ENCODE data around the gene DGKI. TPM values are rescaled to one million over a fixed set of nuclear protein-coding genes. Genes with fewer than 3 reads are reported as not detected.
A peak's percentile ranks its signal among the peaks of the same experiment; 100 is the strongest.

The DGKI gene
- total and polyA plus RNA-seq, 2 donors (not counting 1 experiment from before 2014, with no cell fraction given): 0.74 to 2.1 TPM

DNA sequence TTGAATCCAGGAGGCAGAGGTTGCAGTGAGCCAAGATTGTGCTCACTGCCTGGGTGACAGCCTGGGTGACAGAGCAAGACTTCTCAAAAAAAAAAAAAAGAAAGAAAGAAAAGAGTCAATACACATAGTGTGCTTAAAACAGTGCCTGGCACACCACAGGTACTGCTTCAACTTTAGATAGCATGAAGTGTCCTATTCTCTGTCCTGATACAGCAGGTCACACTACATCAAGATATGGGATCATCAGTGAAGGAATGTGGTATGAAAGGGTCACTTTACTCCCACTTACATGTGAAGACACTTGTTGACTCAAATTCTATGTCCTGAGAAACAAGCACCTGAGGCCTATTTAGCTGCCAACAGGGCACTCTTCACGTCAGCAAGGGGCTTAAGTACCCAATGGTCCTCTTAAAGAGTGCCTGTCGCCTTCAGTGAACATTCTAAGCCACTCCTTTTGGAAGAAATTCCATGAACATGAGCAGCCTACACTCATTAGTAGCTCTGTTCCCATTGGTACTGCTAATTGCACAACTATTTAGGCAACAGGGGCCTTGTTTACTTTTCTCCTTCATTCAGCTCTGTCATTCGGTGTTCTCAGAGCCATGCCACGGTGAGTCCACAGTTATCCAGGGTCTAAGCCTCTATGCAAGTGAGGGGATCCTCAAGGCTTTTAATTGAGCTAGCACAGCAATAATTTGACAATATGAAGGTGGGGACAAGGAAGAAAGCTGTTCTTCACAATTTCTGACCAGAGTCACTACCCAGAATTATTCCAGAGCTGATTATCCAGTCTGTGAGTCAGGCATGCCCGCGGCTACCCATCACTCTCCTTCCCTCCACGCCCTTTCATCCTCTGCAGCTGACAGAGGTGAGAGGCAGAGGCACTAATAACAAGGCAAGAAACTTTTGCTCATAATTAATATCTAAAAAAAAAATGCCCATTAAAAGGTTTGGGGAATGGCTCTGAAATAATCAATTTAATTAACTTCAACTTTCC lies 446.6 kb downstream of the DGKI start:
- H3K36me3 ChIP-seq (ENCODE audit: control insufficient read depth, insufficient read depth, low read length): no peaks in the 10 kb centered on the region
- peak overlapping the region; percentile 6 for H3K4me2 ChIP-seq (ENCODE audit: extremely low read depth, insufficient read depth, low read length)
- no peak overlapping the region for H3K9ac ChIP-seq (ENCODE audit: insufficient read depth, low read length)
- H3K9me3 ChIP-seq (ENCODE audit: control insufficient read depth, insufficient read depth, low read depth, low read length): no peaks in the 10 kb centered on the region
- no peaks in the 10 kb centered on the region for H4K20me1 ChIP-seq (ENCODE audit: control insufficient read depth, extremely low read depth, insufficient read depth, low read length)
- H3K79me2 ChIP-seq (ENCODE audit: control insufficient read depth, insufficient read depth, low read length): no peaks in the 10 kb centered on the region
- no peak for TF ChIP-seq EZH2 (IDR thresholded peaks at IDR 0.05; ENCODE audit: low read length, missing control alignments)
- TF ChIP-seq, protein P1, sequence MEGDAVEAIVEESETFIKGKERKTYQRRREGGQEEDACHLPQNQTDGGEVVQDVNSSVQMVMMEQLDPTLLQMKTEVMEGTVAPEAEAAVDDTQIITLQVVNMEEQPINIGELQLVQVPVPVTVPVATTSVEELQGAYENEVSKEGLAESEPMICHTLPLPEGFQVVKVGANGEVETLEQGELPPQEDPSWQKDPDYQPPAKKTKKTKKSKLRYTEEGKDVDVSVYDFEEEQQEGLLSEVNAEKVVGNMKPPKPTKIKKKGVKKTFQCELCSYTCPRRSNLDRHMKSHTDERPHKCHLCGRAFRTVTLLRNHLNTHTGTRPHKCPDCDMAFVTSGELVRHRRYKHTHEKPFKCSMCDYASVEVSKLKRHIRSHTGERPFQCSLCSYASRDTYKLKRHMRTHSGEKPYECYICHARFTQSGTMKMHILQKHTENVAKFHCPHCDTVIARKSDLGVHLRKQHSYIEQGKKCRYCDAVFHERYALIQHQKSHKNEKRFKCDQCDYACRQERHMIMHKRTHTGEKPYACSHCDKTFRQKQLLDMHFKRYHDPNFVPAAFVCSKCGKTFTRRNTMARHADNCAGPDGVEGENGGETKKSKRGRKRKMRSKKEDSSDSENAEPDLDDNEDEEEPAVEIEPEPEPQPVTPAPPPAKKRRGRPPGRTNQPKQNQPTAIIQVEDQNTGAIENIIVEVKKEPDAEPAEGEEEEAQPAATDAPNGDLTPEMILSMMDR (conservative IDR thresholded peaks at IDR 0.05 in 1 of 2, IDR thresholded peaks at IDR 0.05 in 1 of 2; ENCODE audit: low read depth in 1 of 2, low read length in 2 of 2): no peak
- no peak overlapping the region for H3K27ac ChIP-seq (ENCODE audit: insufficient read depth, low read length)
- peak overlapping the region; percentile 54 for H2AFZ ChIP-seq (ENCODE audit: low read length)
- H3K27me3 ChIP-seq (ENCODE audit: control insufficient read depth, insufficient read depth, low read length): no peaks in the 10 kb centered on the region
- H3K4me3 ChIP-seq (replicated peaks in 1 of 4; ENCODE audit: control extremely low read depth in 1 of 4, insufficient read depth in 1 of 4, low read depth in 3 of 4, low read length in 4 of 4): no peak overlapping the region
- peaks cover 4% of the 10 kb centered on the region for H3K4me1 ChIP-seq (ENCODE audit: control insufficient read depth, extremely low read depth, insufficient read depth, low read length)
- peak; percentile 55 to 70 for DNase-seq (ENCODE audit: low read depth in 2 of 2)

DNA sequence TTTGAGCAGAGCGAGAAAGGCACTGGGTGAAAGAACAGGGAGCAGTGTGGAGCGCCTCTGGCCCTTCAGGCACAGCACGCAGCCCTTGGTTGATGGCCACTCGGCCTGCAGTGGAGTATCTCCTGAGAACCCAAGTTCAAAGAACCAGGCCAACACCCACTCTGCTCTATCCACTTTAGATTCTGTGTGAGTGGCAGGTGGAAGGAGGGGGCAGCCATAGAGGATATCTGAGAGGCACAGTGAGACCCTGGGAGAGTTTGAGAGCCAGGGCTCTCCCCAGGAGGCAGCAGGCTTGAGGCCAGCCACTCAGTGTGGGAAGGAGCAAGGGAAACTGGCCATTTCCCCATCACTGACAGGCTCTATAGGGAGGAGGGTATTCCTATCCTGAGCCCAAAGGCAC lies 450.7 kb downstream of the DGKI start:
- TF ChIP-seq, protein P1 (conservative IDR thresholded peaks at IDR 0.05 in 1 of 2, IDR thresholded peaks at IDR 0.05 in 1 of 2; ENCODE audit: low read depth in 1 of 2, low read length in 2 of 2): no peak
- no peak for TF ChIP-seq EZH2 (IDR thresholded peaks at IDR 0.05; ENCODE audit: low read length, missing control alignments)
- Histone ChIP-seq H3K9me3 (ENCODE audit: control insufficient read depth, insufficient read depth, low read depth, low read length) (no peaks in the 10 kb centered on the region), H3K79me2 (ENCODE audit: control insufficient read depth, insufficient read depth, low read length) (no peaks in the 10 kb centered on the region), H4K20me1 (ENCODE audit: control insufficient read depth, extremely low read depth, insufficient read depth, low read length) (no peaks in the 10 kb centered on the region), H3K27ac (ENCODE audit: insufficient read depth, low read length) (no peak overlapping the region), H3K27me3 (ENCODE audit: control insufficient read depth, insufficient read depth, low read length) (no peaks in the 10 kb centered on the region), H3K4me2 (ENCODE audit: extremely low read depth, insufficient read depth, low read length) (no peak overlapping the region), H3K9ac (ENCODE audit: insufficient read depth, low read length) (no peak overlapping the region), H3K36me3 (ENCODE audit: control insufficient read depth, insufficient read depth, low read length) (no peaks in the 10 kb centered on the region), H3K4me3 (replicated peaks in 1 of 4; ENCODE audit: control extremely low read depth in 1 of 4, insufficient read depth in 1 of 4, low read depth in 3 of 4, low read length in 4 of 4) (no peak overlapping the region), H2AFZ (ENCODE audit: low read length) (no peak overlapping the region), H3K4me1 (ENCODE audit: control insufficient read depth, extremely low read depth, insufficient read depth, low read length) (peaks cover 4% of the 10 kb centered on the region)
- DNase-seq (ENCODE audit: low read depth in 2 of 2): no peak

DNA sequence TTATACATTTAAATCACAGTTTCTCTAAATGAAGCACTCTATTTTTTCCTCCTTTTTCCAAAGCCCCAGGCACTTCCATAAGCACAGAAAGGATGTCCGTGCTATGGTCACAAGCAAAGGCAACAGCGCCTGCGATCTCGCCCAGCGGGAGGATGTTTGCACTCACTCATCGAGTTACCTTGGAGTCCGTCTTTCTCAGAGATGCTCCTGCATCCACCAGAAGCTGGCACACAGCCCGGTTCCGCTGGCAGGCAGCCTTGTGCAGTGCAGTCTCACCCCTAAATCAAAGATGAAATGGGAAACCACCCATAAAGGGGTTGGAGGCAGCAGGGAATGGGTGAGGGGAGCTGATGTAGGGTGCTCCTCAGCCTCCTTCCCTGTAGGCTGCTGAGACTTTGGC lies 451.4 kb downstream of the DGKI start:
- Histone ChIP-seq H3K27ac (ENCODE audit: insufficient read depth, low read length) (no peak overlapping the region), H4K20me1 (ENCODE audit: control insufficient read depth, extremely low read depth, insufficient read depth, low read length) (no peaks in the 10 kb centered on the region), H3K9me3 (ENCODE audit: control insufficient read depth, insufficient read depth, low read depth, low read length) (no peaks in the 10 kb centered on the region), H3K79me2 (ENCODE audit: control insufficient read depth, insufficient read depth, low read length) (no peaks in the 10 kb centered on the region), H3K4me2 (ENCODE audit: extremely low read depth, insufficient read depth, low read length) (no peak overlapping the region), H3K9ac (ENCODE audit: insufficient read depth, low read length) (no peak overlapping the region), H3K4me1 (ENCODE audit: control insufficient read depth, extremely low read depth, insufficient read depth, low read length) (peaks cover 4% of the 10 kb centered on the region), H3K36me3 (ENCODE audit: control insufficient read depth, insufficient read depth, low read length) (no peaks in the 10 kb centered on the region), H2AFZ (ENCODE audit: low read length) (no peak overlapping the region), H3K4me3 (replicated peaks in 1 of 4; ENCODE audit: control extremely low read depth in 1 of 4, insufficient read depth in 1 of 4, low read depth in 3 of 4, low read length in 4 of 4) (no peak overlapping the region), H3K27me3 (ENCODE audit: control insufficient read depth, insufficient read depth, low read length) (no peaks in the 10 kb centered on the region)
- DNase-seq (ENCODE audit: low read depth in 2 of 2): no peak
- TF ChIP-seq, protein P1 (conservative IDR thresholded peaks at IDR 0.05 in 1 of 2, IDR thresholded peaks at IDR 0.05 in 1 of 2; ENCODE audit: low read depth in 1 of 2, low read length in 2 of 2): no peak
- TF ChIP-seq EZH2 (IDR thresholded peaks at IDR 0.05; ENCODE audit: low read length, missing control alignments): no peak
